Measurements from ENCODE around the gene CAMK2A.
A peak's percentile ranks its signal among the peaks of the same experiment; 100 is the strongest.
"Not testable (repeated sequence)": the region's sequence is repeated elsewhere in the genome, so short reads cannot be mapped to it uniquely, and the experiment has no call there.

Gene CAMK2A

DNA sequence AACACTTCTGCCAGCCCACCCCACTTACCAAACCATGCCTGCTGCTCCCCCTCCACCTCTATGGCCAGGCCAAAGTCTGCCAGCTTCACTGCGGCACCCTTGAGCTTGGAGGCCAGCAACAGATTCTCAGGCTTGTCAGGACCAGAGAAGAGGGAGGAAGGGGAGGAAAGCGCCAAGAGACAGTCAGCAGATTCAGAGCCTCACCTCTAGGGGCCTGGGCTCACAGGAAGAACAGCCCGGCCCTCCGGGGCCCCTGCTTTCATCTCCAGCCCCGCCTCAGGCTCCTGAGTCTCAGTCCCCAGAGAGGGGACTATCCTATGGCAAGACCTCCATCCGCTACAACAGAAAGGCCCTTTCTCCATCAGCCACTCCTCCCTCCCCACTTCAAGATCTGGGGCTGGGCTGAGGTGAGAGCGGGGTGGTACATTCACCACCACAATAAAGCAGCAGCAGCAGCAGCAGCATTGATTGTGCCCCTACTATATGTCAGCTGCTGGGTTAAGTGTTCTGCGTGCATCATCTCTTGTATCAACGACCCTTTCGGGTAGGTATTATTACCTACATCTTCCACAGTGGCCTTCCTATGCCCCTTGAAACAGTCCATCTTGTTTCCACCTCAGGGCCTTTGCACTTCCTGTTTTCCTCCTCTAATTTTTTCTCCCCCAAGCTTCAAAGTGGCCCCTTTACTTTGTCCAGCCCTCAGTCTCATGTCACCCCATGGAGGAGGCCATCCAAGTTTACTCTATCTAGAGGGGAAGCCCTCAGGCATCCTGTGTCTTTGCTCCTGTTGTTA, 36.0 kb downstream of the CAMK2A start:
- no peak overlapping the region for H3K27ac Mint-ChIP-seq
- no peaks in the 10 kb centered on the region for H3K36me3 Mint-ChIP-seq
- DNase-seq (no peak), ATAC-seq (replicated peaks) (no peak)
- H3K27me3 Mint-ChIP-seq = peaks cover 6 to 13% of the 10 kb centered on the region in 2 donors
- no peak overlapping the region for H3K4me3 Mint-ChIP-seq
- no peaks in the 10 kb centered on the region for H3K4me1 Mint-ChIP-seq
- no peaks in the 10 kb centered on the region for H3K9me3 Mint-ChIP-seq

DNA sequence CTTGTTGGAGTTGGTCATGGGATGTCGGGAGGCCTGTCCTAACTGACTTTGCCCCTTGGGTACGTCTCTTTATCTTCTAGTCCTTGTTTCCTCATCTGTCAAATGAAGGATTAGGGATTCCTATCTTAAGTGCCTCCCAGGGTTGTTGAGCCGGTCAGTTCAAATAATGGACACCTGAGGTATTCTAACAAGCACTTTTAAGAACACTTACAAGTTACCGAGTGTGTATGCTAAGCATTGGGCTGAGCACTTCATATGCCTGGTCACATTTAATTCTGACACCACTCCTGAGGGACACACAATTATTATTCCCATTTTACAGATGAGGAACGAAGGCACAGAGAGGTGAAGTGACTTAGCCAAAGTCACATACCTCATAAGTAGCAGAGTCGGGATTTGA, 37.1 kb downstream of the CAMK2A start:
- Mint-ChIP-seq H3K9me3 (no peaks in the 10 kb centered on the region), H3K4me1 (no peaks in the 10 kb centered on the region), H3K36me3 (no peaks in the 10 kb centered on the region), H3K27ac (no peak overlapping the region), H3K27me3 (peaks cover 6 to 13% of the 10 kb centered on the region in 2 donors), H3K4me3 (no peak overlapping the region)
- DNase-seq (no peak), ATAC-seq (replicated peaks) (no peak)

- H3K4me3 Mint-ChIP-seq = no peak overlapping the region
- H3K9me3 Mint-ChIP-seq = no peaks in the 10 kb centered on the region
- H3K36me3 Mint-ChIP-seq = no peaks in the 10 kb centered on the region
- peak overlapping the region; percentile 22 for H3K27ac Mint-ChIP-seq
- peaks cover 6 to 13% of the 10 kb centered on the region in 2 donors for H3K27me3 Mint-ChIP-seq
- ATAC-seq (replicated peaks) = no peak
- no peaks in the 10 kb centered on the region for H3K4me1 Mint-ChIP-seq
- no peak for DNase-seq
Observed at GRCh38 chr5:150251504-150251903, 38.1 kb downstream of the CAMK2A start.

DNA sequence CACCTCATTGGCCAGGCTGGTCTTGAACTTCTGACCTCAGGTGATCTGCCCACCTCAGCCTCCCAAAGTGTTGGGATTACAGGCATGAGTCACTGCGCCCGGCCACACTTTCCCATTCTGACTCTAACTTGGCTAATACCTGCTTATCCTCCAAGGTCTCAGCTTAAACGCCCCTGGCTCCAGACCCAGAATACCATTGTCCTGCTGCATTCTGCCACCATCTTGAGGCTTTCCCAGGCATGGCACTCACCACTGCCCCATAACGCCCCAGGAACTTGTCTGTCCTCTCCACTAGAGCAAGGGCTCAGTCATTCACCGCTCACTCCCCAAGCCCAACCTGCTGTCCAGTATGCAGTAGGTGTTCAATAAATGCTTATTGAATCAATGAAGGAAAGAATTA, 39.8 kb downstream of the CAMK2A start:
- ATAC-seq (replicated peaks) (no peak), DNase-seq (no peak)
- no peaks in the 10 kb centered on the region for H3K4me1 Mint-ChIP-seq
- no peak overlapping the region for H3K4me3 Mint-ChIP-seq
- H3K27me3 Mint-ChIP-seq = peaks cover 11 to 23% of the 10 kb centered on the region in 2 donors
- H3K27ac Mint-ChIP-seq = no peak overlapping the region
- no peaks in the 10 kb centered on the region for H3K9me3 Mint-ChIP-seq
- no peaks in the 10 kb centered on the region for H3K36me3 Mint-ChIP-seq

DNA sequence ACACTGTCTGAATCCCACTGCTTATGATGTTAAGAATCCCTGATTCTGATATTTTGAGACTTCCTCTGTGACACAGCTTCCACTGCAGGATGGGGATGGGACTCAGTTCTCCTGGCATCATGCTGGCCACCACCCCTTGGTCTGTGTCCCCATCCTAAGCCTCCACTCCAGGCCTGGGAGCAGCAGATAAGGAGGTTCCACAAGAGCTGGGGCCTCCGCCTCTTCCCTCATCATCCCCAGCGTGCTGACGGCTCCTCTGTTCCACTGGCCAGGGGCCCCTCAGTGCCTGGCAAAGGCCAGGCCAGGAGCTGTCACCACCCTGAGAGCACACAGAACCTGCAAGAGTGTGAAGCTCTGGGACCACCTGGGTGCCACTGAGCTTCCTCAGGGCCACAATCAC, 40.6 kb downstream of the CAMK2A start:
- Mint-ChIP-seq H3K9me3 (no peaks in the 10 kb centered on the region), H3K27ac (no peak overlapping the region), H3K36me3 (no peaks in the 10 kb centered on the region), H3K4me1 (no peaks in the 10 kb centered on the region), H3K4me3 (no peak overlapping the region), H3K27me3 (peaks cover 11 to 30% of the 10 kb centered on the region in 2 donors)
- no peak for DNase-seq
- ATAC-seq (replicated peaks) = no peak

DNA sequence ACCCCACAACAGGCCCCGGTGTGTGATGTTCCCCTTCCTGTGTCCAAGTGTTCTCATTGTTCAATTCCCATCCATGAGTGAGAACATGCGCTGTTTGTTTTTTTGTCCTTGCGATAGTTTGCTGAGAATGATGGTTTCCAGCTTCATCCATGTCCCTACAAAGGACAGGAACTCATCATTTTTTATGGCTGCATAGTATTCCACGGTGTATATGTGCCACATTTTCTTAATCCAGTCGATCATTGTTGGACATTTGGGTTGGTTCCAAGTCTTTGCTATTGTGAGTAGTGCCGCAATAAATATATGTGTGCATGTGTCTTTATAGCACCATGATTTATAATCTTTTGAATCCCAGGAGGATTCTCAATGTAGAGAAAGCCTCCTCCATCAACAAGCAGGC, 41.1 kb downstream of the CAMK2A start:
- ATAC-seq (replicated peaks); H3K27ac Mint-ChIP-seq; H3K4me3 Mint-ChIP-seq; H3K9me3 Mint-ChIP-seq; DNase-seq; H3K36me3 Mint-ChIP-seq; H3K4me1 Mint-ChIP-seq: not testable (repeated sequence)
- H3K27me3 Mint-ChIP-seq = peaks cover 11 to 30% of the 10 kb centered on the region in 2 donors

DNA sequence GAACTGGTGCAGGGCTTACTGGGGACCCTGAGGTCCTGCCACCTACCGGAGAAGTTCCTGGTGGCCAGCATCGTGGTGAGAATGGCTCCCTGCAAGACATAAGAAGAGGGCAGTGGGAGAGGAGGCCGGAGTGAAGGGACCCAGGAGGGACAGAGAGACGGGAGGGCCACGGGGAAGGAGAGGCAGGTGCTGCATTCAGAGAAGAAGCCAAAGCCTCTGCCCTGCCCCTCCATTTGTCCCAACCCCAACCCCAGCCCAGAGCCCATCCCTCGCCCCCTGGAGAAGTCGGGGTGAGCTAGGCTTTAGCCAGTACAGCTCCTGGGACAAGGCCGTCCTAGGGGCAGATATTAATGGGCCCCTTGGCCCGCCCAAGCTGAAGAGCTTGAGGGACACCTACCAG, 41.8 kb downstream of the CAMK2A start:
- H3K36me3 Mint-ChIP-seq = no peaks in the 10 kb centered on the region
- ATAC-seq (replicated peaks) = no peak
- no peaks in the 10 kb centered on the region for H3K4me1 Mint-ChIP-seq
- DNase-seq = no peak
- H3K27ac Mint-ChIP-seq = no peak overlapping the region
- no peak overlapping the region for H3K4me3 Mint-ChIP-seq
- H3K27me3 Mint-ChIP-seq = peaks cover 11 to 30% of the 10 kb centered on the region in 2 donors
- no peaks in the 10 kb centered on the region for H3K9me3 Mint-ChIP-seq

GRCh38 chr5:150246835-150247234, 42.7 kb downstream of the CAMK2A start:
- Mint-ChIP-seq H3K4me1 (no peaks in the 10 kb centered on the region), H3K4me3 (no peak overlapping the region), H3K27me3 (peaks cover 11 to 30% of the 10 kb centered on the region in 2 donors), H3K9me3 (no peaks in the 10 kb centered on the region), H3K27ac (no peak overlapping the region), H3K36me3 (no peaks in the 10 kb centered on the region)
- DNase-seq = no peak
- ATAC-seq (replicated peaks) = no peak

DNA sequence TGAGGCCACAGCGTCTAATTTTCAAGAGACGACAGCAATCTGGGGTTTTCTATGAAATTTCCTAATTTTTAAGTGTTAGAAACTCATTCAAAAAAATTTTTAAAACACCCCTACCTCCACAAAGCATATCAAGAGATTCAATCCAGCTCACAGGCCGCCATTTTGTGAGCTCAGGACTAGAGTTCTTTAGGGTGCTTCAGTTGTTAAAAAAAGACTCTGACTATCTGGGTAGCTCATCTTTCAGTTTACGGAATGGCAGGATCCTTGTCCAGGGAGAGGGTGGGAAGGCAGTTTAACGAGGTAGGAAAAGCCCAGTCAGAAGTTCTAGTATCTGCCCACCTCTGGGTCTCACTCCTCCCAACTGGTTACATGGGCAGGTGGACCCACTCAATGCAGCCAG, 43.1 kb downstream of the CAMK2A start:
- no peak overlapping the region for H3K27ac Mint-ChIP-seq

GRCh38 chr5:150245808-150246207, 43.8 kb downstream of the CAMK2A start:
- Mint-ChIP-seq H3K36me3 (no peaks in the 10 kb centered on the region), H3K27ac (no peak overlapping the region), H3K9me3 (no peaks in the 10 kb centered on the region), H3K4me1 (no peaks in the 10 kb centered on the region), H3K4me3 (no peak overlapping the region), H3K27me3 (peaks cover 11 to 30% of the 10 kb centered on the region in 2 donors)
- no peak for ATAC-seq (replicated peaks)
- DNase-seq = no peak

More for the DNA sequence above, 43.1 kb downstream of the CAMK2A start:
- Mint-ChIP-seq H3K36me3 (no peaks in the 10 kb centered on the region), H3K4me3 (no peak overlapping the region), H3K9me3 (no peaks in the 10 kb centered on the region), H3K4me1 (no peaks in the 10 kb centered on the region), H3K27me3 (peaks cover 11 to 30% of the 10 kb centered on the region in 2 donors)
- DNase-seq (no peak), ATAC-seq (replicated peaks) (no peak)

- peaks cover 11 to 30% of the 10 kb centered on the region in 2 donors for H3K27me3 Mint-ChIP-seq
- ATAC-seq (replicated peaks) (no peak), DNase-seq (no peak)
- H3K4me3 Mint-ChIP-seq = no peak overlapping the region
- no peak overlapping the region for H3K27ac Mint-ChIP-seq
- H3K9me3 Mint-ChIP-seq = no peaks in the 10 kb centered on the region
- H3K36me3 Mint-ChIP-seq = no peaks in the 10 kb centered on the region
- no peaks in the 10 kb centered on the region for H3K4me1 Mint-ChIP-seq
Observed at GRCh38 chr5:150245111-150245789, 44.3 kb downstream of the CAMK2A start.

GRCh38 chr5:150244209-150244608, 45.4 kb downstream of the CAMK2A start:
- H3K27me3 Mint-ChIP-seq = peaks cover 5 to 21% of the 10 kb centered on the region in 2 donors
- ATAC-seq (replicated peaks) (no peak), DNase-seq (no peak)
- no peaks in the 10 kb centered on the region for H3K9me3 Mint-ChIP-seq
- no peaks in the 10 kb centered on the region for H3K4me1 Mint-ChIP-seq
- no peak overlapping the region for H3K27ac Mint-ChIP-seq
- H3K4me3 Mint-ChIP-seq = no peak overlapping the region
- no peaks in the 10 kb centered on the region for H3K36me3 Mint-ChIP-seq

- H3K27ac Mint-ChIP-seq = no peak overlapping the region
- H3K9me3 Mint-ChIP-seq = no peaks in the 10 kb centered on the region
- H3K36me3 Mint-ChIP-seq = no peaks in the 10 kb centered on the region
- no peak for DNase-seq
- H3K27me3 Mint-ChIP-seq = peaks cover 5 to 18% of the 10 kb centered on the region in 2 donors
- no peaks in the 10 kb centered on the region for H3K4me1 Mint-ChIP-seq
- no peak for ATAC-seq (replicated peaks)
- H3K4me3 Mint-ChIP-seq = no peak overlapping the region
Observed at GRCh38 chr5:150243590-150243989, 46.0 kb downstream of the CAMK2A start.

DNA sequence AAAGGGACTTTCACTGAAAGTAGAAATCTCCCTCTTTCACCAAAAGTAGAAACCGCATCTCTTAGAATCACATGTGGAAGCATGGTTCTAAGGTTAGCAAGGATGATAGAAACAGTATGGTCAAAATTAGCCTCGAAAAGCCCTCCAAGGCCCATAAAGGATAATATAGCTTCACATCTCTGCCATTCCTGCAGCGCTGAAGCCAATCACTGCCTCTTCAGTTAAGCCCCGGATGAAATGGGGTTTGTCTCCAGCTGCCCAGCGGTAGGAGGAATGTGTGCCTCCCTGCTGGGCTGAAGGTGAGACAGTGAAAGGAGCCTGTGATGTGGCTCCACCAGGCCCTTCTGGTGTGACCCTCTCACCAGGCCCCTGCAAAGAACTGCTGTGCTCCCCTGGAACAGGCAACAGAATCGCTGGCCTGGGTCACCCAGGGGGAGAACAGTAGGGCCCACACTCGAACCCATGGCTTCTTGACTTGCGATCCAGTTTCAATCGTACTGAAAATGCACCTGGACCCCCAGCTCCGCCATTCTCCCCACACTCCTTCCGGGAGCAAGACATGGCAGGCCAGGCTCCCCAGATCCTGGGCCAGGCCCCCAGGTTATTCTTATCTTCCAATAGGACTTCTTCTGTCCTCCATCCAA, 47.2 kb downstream of the CAMK2A start:
- H3K36me3 Mint-ChIP-seq = no peaks in the 10 kb centered on the region
- no peak overlapping the region for H3K27ac Mint-ChIP-seq
- no peak for DNase-seq
- no peaks in the 10 kb centered on the region for H3K9me3 Mint-ChIP-seq
- no peaks in the 10 kb centered on the region for H3K4me1 Mint-ChIP-seq
- H3K4me3 Mint-ChIP-seq = no peak overlapping the region
- no peak for ATAC-seq (replicated peaks)
- H3K27me3 Mint-ChIP-seq = peaks cover 5 to 18% of the 10 kb centered on the region in 2 donors
